ENCODE results near the gene ACOT6.
A peak's percentile ranks its signal among the peaks of the same experiment; 100 is the strongest.
"Not testable (repeated sequence)": the region's sequence is repeated elsewhere in the genome, so short reads cannot be mapped to it uniquely, and the experiment has no call there.

The ACOT6 gene

GRCh38 chr14:73630009-73630780, 17.9 kb downstream of the ACOT6 start:
- in situ Hi-C loops (cut with MboI; ENCODE audit: low sequenced_read_pairs, unreplicated experiment): loop anchor here (10.0 kb wide), 1 partner anchor 135 kb away; the partner anchor contains the start of gene RIOX1
- TF ChIP-seq CTCF (IDR thresholded peaks at IDR 0.05; ENCODE audit: borderline replicate concordance, control extremely low read depth, extremely low read depth, insufficient read depth, missing control alignments): no peak

GRCh38 chr14:73633116-73634010, 21.0 kb downstream of the ACOT6 start:
- peak; percentile 65 for TF ChIP-seq CTCF (IDR thresholded peaks at IDR 0.05; ENCODE audit: borderline replicate concordance, control extremely low read depth, extremely low read depth, insufficient read depth, missing control alignments)
- peak; percentile 80 for DNase-seq (ENCODE audit: low spot score)
- in situ Hi-C loops (cut with MboI; ENCODE audit: low sequenced_read_pairs, unreplicated experiment): loop anchor here (10.0 kb wide), 1 partner anchor 139 kb away; the partner anchor contains the start of gene RIOX1

More at GRCh38 chr14:73630009-73630780, 17.9 kb downstream of the ACOT6 start:
- no peak for DNase-seq (ENCODE audit: low spot score)

- in situ Hi-C loops (cut with MboI; ENCODE audit: low sequenced_read_pairs, unreplicated experiment): loop anchor here (10.0 kb wide), 1 partner anchor 139 kb away; the partner anchor contains the start of gene RIOX1
- peak; percentile 28 for TF ChIP-seq CTCF (IDR thresholded peaks at IDR 0.05; ENCODE audit: borderline replicate concordance, control extremely low read depth, extremely low read depth, insufficient read depth, missing control alignments)
Observed at GRCh38 chr14:73634011-73634833, 21.9 kb downstream of the ACOT6 start.

GRCh38 chr14:73636355-73636754, 24.0 kb downstream of the ACOT6 start:
- in situ Hi-C loops (cut with MboI; ENCODE audit: low sequenced_read_pairs, unreplicated experiment): loop anchor here (10.0 kb wide), 1 partner anchor 142 kb away; the partner anchor contains the start of gene RIOX1
- DNase-seq (ENCODE audit: low spot score): not testable (repeated sequence)

More at GRCh38 chr14:73634011-73634833, 21.9 kb downstream of the ACOT6 start:
- DNase-seq (ENCODE audit: low spot score): peak; percentile 60

- DNase-seq (ENCODE audit: low spot score): no peak
- no peak for TF ChIP-seq CTCF (IDR thresholded peaks at IDR 0.05; ENCODE audit: borderline replicate concordance, control extremely low read depth, extremely low read depth, insufficient read depth, missing control alignments)
- in situ Hi-C loops (cut with MboI; ENCODE audit: low sequenced_read_pairs, unreplicated experiment): loop anchor here (10.0 kb wide), 1 partner anchor 143 kb away; the partner anchor contains the start of gene RIOX1
Observed at GRCh38 chr14:73637830-73638229, 25.5 kb downstream of the ACOT6 start.

GRCh38 chr14:73640796-73641365, 28.6 kb downstream of the ACOT6 start:
- TF ChIP-seq CTCF (IDR thresholded peaks at IDR 0.05; ENCODE audit: borderline replicate concordance, control extremely low read depth, extremely low read depth, insufficient read depth, missing control alignments): no peak
- in situ Hi-C loops (cut with MboI; ENCODE audit: low sequenced_read_pairs, unreplicated experiment): no loop called here
- DNase-seq (ENCODE audit: low spot score): no peak
